Kidney (tissue), 14 donors: ENCODE measurements around the gene TRPM3. TPM values are rescaled to one million over a fixed set of nuclear protein-coding genes. Genes with fewer than 3 reads are reported as not detected.
A peak's percentile ranks its signal among the peaks of the same experiment; 100 is the strongest.

Experiments
- DNase-seq, 5 donors: peaks; one replicate each; pipeline ENCODE4 v3.0.0-alpha.2; 2013 to 2020
- FAIRE-seq: peaks from 2 replicates; lab custom pipeline; 2012; peaks lifted over from hg19 to GRCh38; lab: Jason Lieb, UNC
- H3K27ac ChIP-seq, 2 donors: one replicate each; pipeline ENCODE4 v1.7.0; 2013; ENCODE audit warnings: low read depth in 2 of 2, low read length in 2 of 2, inconsistent platforms in 1 of 2
- H3K27me3 ChIP-seq: one replicate; pipeline ENCODE4 v1.7.1; 2013; ENCODE audit warnings: low read length, inconsistent platforms; ENCODE audit not compliant: control insufficient read depth, insufficient read depth
- H3K36me3 ChIP-seq, 3 donors: one replicate each; pipeline versions ENCODE4 v1.7.0 to v1.7.1; 2013; ENCODE audit warnings: low read length in 3 of 3, control low read depth in 1 of 3, inconsistent platforms in 1 of 3; ENCODE audit not compliant: insufficient read depth in 3 of 3, control insufficient read depth in 2 of 3
- H3K4me1 ChIP-seq, 3 donors: one replicate each; pipeline versions ENCODE4 v1.7.0 to v1.7.1; 2013; ENCODE audit warnings: low read length in 3 of 3, inconsistent platforms in 1 of 3, low read depth in 1 of 3; ENCODE audit not compliant: control insufficient read depth in 2 of 3, insufficient read depth in 2 of 3
- H3K4me3 ChIP-seq, 3 donors: one replicate each; pipeline versions ENCODE4 v1.7.0 to v1.8.1; 2013; ENCODE audit warnings: low read length in 3 of 3, control low read depth in 1 of 3, inconsistent platforms in 1 of 3
- H3K9ac ChIP-seq, 3 donors: one replicate each; pipeline versions ENCODE4 v1.7.0 to v1.7.1; 2013; ENCODE audit warnings: low read length in 3 of 3, control low read depth in 1 of 3, inconsistent platforms in 1 of 3
- H3K9me3 ChIP-seq, 3 donors: one replicate each; pipeline versions ENCODE4 v1.7.0 to v1.7.1; 2013; ENCODE audit warnings: low read length in 3 of 3, control low read depth in 1 of 3, inconsistent platforms in 1 of 3; ENCODE audit not compliant: control insufficient read depth in 2 of 3, insufficient read depth in 1 of 3
- intact Hi-C: fragments of 100-400 bp; cut with DNase I; formaldehyde crosslinking; loops from one replicate; pipeline ENCODE4 v1.11.1; 2022
- polyA plus RNA-seq: library from polyadenylated mRNA; stranded (reverse); fragments of 350-450 nt; fragmentation: Illumina TruSeq; extraction: RNeasy Lipid Tissue Mini Kit (QIAGEN cat#74804); gene quantifications from one replicate; pipeline ENCODE4 v1.2.3, GENCODE V29; 2014; ENCODE audit warnings: low read depth, low replicate concordance; ENCODE audit not compliant: insufficient read depth
- total RNA-seq: library from RNA; stranded (reverse); fragmentation: NEBNext Ultra II Directional; extraction: Animal tissue kit (Norgen Biotek cat#: 25700); gene quantifications from one replicate; pipeline ENCODE4 v1.2.1, GENCODE V29; 2021
- TF ChIP-seq, protein P1 (sequence below): IDR thresholded peaks from 3 replicates; pipeline ENCODE4 v1.5.1; 2012; ENCODE audit warnings: mild to moderate bottlenecking, moderate library complexity, borderline replicate concordance; ENCODE audit not compliant: insufficient read depth; ENCODE audit errors: extremely low read depth
- donor health status: control.
- donor health status: control.
- donor health status: control.
- donor health status: control.
- donor health status: control.
- donor health status: DM: yes; HTN: yes; CAD: no.
- donor health status: Normal renal cell carcinoma (clear cell type).

Gene TRPM3
- total and polyA plus RNA-seq, 2 donors from 2014 or later: 8.8 to 11.4 TPM

DNA sequence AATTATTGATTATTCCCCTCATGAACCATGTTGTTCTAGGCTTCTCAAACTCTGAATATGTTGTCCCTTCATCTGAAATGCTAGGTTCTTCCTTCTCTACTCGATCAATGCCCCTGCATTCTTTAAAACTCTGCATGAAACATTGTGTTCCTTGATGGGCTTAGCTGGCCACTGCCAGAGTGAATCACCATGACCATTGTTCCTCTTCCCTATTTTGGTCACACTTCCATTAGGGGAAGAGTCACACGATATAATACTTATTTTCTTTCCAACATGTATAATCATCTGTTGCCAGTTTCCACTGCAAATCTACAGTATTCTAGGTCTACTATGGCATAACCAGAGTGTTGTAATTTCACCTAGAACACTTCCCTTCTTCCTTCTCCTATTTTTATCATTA, 247.9 kb downstream of the TRPM3 start:
- Histone ChIP-seq H3K36me3 (no peaks in the 10 kb centered on the region), H3K27me3 (no peaks in the 10 kb centered on the region), H3K4me1 (no peaks in the 10 kb centered on the region), H3K9ac (no peak overlapping the region), H3K4me3 (no peak overlapping the region), H3K9me3 (no peaks in the 10 kb centered on the region), H3K27ac (no peak overlapping the region)
- TF ChIP-seq, protein P1, sequence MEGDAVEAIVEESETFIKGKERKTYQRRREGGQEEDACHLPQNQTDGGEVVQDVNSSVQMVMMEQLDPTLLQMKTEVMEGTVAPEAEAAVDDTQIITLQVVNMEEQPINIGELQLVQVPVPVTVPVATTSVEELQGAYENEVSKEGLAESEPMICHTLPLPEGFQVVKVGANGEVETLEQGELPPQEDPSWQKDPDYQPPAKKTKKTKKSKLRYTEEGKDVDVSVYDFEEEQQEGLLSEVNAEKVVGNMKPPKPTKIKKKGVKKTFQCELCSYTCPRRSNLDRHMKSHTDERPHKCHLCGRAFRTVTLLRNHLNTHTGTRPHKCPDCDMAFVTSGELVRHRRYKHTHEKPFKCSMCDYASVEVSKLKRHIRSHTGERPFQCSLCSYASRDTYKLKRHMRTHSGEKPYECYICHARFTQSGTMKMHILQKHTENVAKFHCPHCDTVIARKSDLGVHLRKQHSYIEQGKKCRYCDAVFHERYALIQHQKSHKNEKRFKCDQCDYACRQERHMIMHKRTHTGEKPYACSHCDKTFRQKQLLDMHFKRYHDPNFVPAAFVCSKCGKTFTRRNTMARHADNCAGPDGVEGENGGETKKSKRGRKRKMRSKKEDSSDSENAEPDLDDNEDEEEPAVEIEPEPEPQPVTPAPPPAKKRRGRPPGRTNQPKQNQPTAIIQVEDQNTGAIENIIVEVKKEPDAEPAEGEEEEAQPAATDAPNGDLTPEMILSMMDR: no peak
- DNase-seq (no peak), FAIRE-seq (no peak)
- intact Hi-C loops: no loop called here

- DNase-seq (peak in 4 of 5 donors; percentile 14 to 74 (median 35)), FAIRE-seq (no peak)
- H3K4me1 ChIP-seq: no peaks in the 10 kb centered on the region
- intact Hi-C loops: no loop called here
- H3K27me3 ChIP-seq: no peaks in the 10 kb centered on the region
- no peaks in the 10 kb centered on the region for H3K9me3 ChIP-seq
- H3K9ac ChIP-seq: peak overlapping the region; percentile 63 to 83 (median 82)
- no peaks in the 10 kb centered on the region for H3K36me3 ChIP-seq
- TF ChIP-seq, protein P1: no peak
- peak overlapping the region; percentile 38 to 75 for H3K27ac ChIP-seq
- H3K4me3 ChIP-seq: peak overlapping the region; percentile 68 to 87 (median 69)
Measured at GRCh38 chr9:70868661-70869652, 252.5 kb downstream of the TRPM3 start.

DNA sequence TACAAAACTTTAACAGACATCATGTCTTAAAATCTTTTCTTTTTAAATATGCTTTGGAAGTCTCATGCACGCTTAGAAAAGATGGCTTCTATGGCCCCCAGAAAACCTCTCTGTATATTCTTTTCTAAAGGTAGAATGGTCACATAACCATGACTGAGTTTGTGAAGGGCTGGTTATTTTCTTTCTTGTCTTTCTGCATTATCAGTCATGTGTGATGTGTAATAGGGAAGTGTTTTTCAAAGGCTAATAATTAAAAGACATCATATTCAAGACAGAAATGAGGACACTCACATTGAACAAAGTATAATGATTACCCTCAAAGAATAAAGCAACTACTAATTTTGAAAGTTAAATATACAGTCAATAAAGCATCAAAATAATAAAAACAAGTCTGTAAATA, 253.4 kb downstream of the TRPM3 start:
- Histone ChIP-seq H3K27ac (peak overlapping the region in 1 of 2 donors; percentile 75), H3K27me3 (no peaks in the 10 kb centered on the region), H3K4me1 (no peaks in the 10 kb centered on the region), H3K9ac (peak overlapping the region in 2 of 3 donors; percentile 82 to 83), H3K36me3 (peaks cover 0 to under 1% (median 0%) of the 10 kb centered on the region in 3 donors), H3K9me3 (no peaks in the 10 kb centered on the region), H3K4me3 (peak overlapping the region; percentile 68 to 87 (median 69))
- FAIRE-seq (peak; percentile 80), DNase-seq (peak in 2 of 5 donors; percentile 22 to 44)
- intact Hi-C loops: no loop called here
- TF ChIP-seq, protein P1: no peak
